Measurements from ENCODE around the gene USP17L29. TPM values are rescaled to one million over a fixed set of nuclear protein-coding genes. Genes with fewer than 3 reads are reported as not detected.
"Not testable (repeated sequence)": the region's sequence is repeated elsewhere in the genome, so short reads cannot be mapped to it uniquely, and the experiment has no call there.

Gene USP17L29, protein sequence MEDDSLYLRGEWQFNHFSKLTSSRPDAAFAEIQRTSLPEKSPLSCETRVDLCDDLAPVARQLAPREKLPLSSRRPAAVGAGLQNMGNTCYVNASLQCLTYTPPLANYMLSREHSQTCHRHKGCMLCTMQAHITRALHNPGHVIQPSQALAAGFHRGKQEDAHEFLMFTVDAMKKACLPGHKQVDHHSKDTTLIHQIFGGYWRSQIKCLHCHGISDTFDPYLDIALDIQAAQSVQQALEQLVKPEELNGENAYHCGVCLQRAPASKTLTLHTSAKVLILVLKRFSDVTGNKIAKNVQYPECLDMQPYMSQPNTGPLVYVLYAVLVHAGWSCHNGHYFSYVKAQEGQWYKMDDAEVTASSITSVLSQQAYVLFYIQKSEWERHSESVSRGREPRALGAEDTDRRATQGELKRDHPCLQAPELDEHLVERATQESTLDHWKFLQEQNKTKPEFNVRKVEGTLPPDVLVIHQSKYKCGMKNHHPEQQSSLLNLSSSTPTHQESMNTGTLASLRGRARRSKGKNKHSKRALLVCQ
- not detected for total RNA-seq

DNA sequence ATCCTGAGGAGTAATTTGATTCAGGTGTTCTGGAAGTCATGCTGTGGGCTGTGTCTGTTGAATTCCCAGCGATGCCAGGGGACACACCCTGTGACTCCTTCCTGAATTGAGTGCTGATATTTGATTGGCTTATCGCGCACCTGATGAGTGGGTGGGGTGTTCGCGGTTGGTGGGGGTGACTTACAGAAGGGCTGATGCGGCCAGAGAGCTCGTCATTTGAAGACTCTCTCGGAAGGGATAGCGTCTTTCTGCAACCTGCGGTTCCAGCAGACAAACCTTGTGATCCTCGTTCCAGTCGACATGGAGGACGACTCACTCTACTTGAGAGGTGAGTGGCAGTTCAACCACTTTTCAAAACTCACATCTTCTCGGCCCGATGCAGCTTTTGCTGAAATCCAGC lies at the start of gene USP17L29:
Gene USP17L29, plus strand, starts transcription at position 301 of the 400 bp plus-strand sequence. Its CDS starts 0 bp downstream, at position 301.
- H3K9me3 Mint-ChIP-seq; H3K4me1 Mint-ChIP-seq (ENCODE audit: low read depth); H3K27me3 Mint-ChIP-seq; H3K36me3 Mint-ChIP-seq (ENCODE audit: low read depth); H3K27ac Mint-ChIP-seq; ATAC-seq; DNase-seq; H3K4me3 Mint-ChIP-seq; POLR2A ChIA-PET; CTCF ChIA-PET; intact Hi-C loops (cut with micrococcal nuclease): not testable (repeated sequence)

DNA sequence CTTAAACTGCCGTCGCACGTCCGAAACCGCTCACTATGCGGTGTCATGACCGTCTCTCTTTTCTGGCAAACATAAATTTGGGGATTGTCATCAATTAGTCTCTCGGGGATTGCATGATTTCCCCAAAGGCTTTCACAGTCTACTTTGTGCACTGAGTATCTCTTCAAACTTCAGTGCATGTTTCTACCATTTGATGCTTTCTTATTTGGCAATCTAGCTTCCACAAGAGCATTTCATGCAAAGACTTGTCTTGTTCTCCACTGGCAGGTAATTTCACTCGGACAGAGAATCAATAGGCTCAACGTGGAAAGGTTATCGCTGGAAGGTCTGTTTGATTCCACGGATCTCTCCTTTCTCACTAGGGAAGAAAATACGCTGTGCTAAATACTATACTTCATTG lies 29.2 kb upstream of the USP17L29 start:
- POLR2A ChIA-PET, result not testable (repeated sequence)

DNA sequence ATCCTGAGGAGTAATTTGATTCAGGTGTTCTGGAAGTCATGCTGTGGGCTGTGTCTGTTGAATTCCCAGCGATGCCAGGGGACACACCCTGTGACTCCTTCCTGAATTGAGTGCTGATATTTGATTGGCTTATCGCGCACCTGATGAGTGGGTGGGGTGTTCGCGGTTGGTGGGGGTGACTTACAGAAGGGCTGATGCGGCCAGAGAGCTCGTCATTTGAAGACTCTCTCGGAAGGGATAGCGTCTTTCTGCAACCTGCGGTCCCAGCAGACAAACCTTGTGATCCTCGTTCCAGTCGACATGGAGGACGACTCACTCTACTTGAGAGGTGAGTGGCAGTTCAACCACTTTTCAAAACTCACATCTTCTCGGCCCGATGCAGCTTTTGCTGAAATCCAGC lies 28.6 kb upstream of the USP17L29 start, which contains the start of gene USP17L24:
Gene USP17L24, plus strand, starts transcription at position 301 of the 400 bp plus-strand sequence. Its CDS starts 0 bp downstream, at position 301.
- H3K4me1 Mint-ChIP-seq (ENCODE audit: low read depth); ATAC-seq; CTCF ChIA-PET; H3K36me3 Mint-ChIP-seq (ENCODE audit: low read depth); H3K27ac Mint-ChIP-seq; H3K27me3 Mint-ChIP-seq; H3K9me3 Mint-ChIP-seq; intact Hi-C loops (cut with micrococcal nuclease); H3K4me3 Mint-ChIP-seq; POLR2A ChIA-PET; DNase-seq: not testable (repeated sequence)

More for the DNA sequence above, 29.2 kb upstream of the USP17L29 start:
- H3K36me3 Mint-ChIP-seq (ENCODE audit: low read depth); H3K4me3 Mint-ChIP-seq; H3K27ac Mint-ChIP-seq; H3K27me3 Mint-ChIP-seq; ATAC-seq; CTCF ChIA-PET; H3K9me3 Mint-ChIP-seq; intact Hi-C loops (cut with micrococcal nuclease); DNase-seq; H3K4me1 Mint-ChIP-seq (ENCODE audit: low read depth): not testable (repeated sequence)

DNA sequence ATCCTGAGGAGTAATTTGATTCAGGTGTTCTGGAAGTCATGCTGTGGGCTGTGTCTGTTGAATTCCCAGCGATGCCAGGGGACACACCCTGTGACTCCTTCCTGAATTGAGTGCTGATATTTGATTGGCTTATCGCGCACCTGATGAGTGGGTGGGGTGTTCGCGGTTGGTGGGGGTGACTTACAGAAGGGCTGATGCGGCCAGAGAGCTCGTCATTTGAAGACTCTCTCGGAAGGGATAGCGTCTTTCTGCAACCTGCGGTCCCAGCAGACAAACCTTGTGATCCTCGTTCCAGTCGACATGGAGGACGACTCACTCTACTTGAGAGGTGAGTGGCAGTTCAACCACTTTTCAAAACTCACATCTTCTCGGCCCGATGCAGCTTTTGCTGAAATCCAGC lies 23.8 kb upstream of the USP17L29 start, which contains the start of gene USP17L25:
Gene USP17L25, plus strand, starts transcription at position 301 of the 400 bp plus-strand sequence. Its CDS starts 0 bp downstream, at position 301.
- H3K4me3 Mint-ChIP-seq; intact Hi-C loops (cut with micrococcal nuclease); H3K27ac Mint-ChIP-seq; POLR2A ChIA-PET; H3K4me1 Mint-ChIP-seq (ENCODE audit: low read depth); CTCF ChIA-PET; DNase-seq; H3K9me3 Mint-ChIP-seq; ATAC-seq; H3K36me3 Mint-ChIP-seq (ENCODE audit: low read depth); H3K27me3 Mint-ChIP-seq: not testable (repeated sequence)

DNA sequence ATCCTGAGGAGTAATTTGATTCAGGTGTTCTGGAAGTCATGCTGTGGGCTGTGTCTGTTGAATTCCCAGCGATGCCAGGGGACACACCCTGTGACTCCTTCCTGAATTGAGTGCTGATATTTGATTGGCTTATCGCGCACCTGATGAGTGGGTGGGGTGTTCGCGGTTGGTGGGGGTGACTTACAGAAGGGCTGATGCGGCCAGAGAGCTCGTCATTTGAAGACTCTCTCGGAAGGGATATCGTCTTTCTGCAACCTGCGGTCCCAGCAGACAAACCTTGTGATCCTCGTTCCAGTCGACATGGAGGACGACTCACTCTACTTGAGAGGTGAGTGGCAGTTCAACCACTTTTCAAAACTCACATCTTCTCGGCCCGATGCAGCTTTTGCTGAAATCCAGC lies 19.1 kb upstream of the USP17L29 start, which contains the start of gene USP17L26:
Gene USP17L26, plus strand, starts transcription at position 301 of the 400 bp plus-strand sequence. Its CDS starts 0 bp downstream, at position 301.
- CTCF ChIA-PET; ATAC-seq; DNase-seq; H3K36me3 Mint-ChIP-seq (ENCODE audit: low read depth); POLR2A ChIA-PET; intact Hi-C loops (cut with micrococcal nuclease); H3K27me3 Mint-ChIP-seq; H3K4me3 Mint-ChIP-seq; H3K9me3 Mint-ChIP-seq; H3K4me1 Mint-ChIP-seq (ENCODE audit: low read depth); H3K27ac Mint-ChIP-seq: not testable (repeated sequence)

DNA sequence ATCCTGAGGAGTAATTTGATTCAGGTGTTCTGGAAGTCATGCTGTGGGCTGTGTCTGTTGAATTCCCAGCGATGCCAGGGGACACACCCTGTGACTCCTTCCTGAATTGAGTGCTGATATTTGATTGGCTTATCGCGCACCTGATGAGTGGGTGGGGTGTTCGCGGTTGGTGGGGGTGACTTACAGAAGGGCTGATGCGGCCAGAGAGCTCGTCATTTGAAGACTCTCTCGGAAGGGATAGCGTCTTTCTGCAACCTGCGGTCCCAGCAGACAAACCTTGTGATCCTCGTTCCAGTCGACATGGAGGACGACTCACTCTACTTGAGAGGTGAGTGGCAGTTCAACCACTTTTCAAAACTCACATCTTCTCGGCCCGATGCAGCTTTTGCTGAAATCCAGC lies 14.3 kb upstream of the USP17L29 start, which contains the start of gene USP17L5:
Gene USP17L5, plus strand, starts transcription at position 301 of the 400 bp plus-strand sequence. Its CDS starts 0 bp downstream, at position 301.
- H3K27ac Mint-ChIP-seq; ATAC-seq; CTCF ChIA-PET; H3K4me1 Mint-ChIP-seq (ENCODE audit: low read depth); POLR2A ChIA-PET; H3K36me3 Mint-ChIP-seq (ENCODE audit: low read depth); H3K4me3 Mint-ChIP-seq; H3K27me3 Mint-ChIP-seq; H3K9me3 Mint-ChIP-seq; DNase-seq; intact Hi-C loops (cut with micrococcal nuclease): not testable (repeated sequence)

DNA sequence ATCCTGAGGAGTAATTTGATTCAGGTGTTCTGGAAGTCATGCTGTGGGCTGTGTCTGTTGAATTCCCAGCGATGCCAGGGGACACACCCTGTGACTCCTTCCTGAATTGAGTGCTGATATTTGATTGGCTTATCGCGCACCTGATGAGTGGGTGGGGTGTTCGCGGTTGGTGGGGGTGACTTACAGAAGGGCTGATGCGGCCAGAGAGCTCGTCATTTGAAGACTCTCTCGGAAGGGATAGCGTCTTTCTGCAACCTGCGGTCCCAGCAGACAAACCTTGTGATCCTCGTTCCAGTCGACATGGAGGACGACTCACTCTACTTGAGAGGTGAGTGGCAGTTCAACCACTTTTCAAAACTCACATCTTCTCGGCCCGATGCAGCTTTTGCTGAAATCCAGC lies 9.6 kb upstream of the USP17L29 start, which contains the start of gene USP17L27:
Gene USP17L27, plus strand, starts transcription at position 301 of the 400 bp plus-strand sequence. Its CDS starts 0 bp downstream, at position 301.
- POLR2A ChIA-PET; H3K4me1 Mint-ChIP-seq (ENCODE audit: low read depth); ATAC-seq; H3K36me3 Mint-ChIP-seq (ENCODE audit: low read depth); H3K27ac Mint-ChIP-seq; H3K4me3 Mint-ChIP-seq; DNase-seq; H3K27me3 Mint-ChIP-seq; H3K9me3 Mint-ChIP-seq; CTCF ChIA-PET; intact Hi-C loops (cut with micrococcal nuclease): not testable (repeated sequence)

DNA sequence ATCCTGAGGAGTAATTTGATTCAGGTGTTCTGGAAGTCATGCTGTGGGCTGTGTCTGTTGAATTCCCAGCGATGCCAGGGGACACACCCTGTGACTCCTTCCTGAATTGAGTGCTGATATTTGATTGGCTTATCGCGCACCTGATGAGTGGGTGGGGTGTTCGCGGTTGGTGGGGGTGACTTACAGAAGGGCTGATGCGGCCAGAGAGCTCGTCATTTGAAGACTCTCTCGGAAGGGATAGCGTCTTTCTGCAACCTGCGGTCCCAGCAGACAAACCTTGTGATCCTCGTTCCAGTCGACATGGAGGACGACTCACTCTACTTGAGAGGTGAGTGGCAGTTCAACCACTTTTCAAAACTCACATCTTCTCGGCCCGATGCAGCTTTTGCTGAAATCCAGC lies 4.8 kb upstream of the USP17L29 start, which contains the start of gene USP17L28:
Gene USP17L28, plus strand, starts transcription at position 301 of the 400 bp plus-strand sequence. Its CDS starts 0 bp downstream, at position 301.
- intact Hi-C loops (cut with micrococcal nuclease), result not testable (repeated sequence)

DNA sequence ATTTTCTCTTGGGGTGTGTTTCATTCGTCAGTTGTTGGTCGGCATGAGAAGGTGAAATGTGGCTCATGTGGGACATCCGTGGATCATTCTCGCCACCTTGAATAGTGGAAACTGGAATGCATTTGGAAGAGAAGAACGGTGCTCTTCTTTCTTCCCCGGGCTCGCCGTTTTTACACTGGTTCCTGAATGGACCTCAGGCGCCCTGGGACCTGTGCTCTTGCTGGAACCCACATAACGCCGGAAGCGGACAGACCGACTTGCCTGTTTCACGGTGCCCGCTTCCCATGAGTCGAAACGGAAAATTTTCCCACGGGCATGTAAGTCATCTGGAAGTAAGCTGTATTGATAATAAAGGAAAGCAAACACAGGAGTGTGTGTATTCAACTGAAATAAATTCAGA lies 2.6 kb upstream of the USP17L29 start:
- intact Hi-C loops (cut with micrococcal nuclease); H3K27ac Mint-ChIP-seq; POLR2A ChIA-PET: not testable (repeated sequence)

More for the DNA sequence above, 4.8 kb upstream of the USP17L29 start, which contains the start of gene USP17L28:
- POLR2A ChIA-PET; CTCF ChIA-PET; H3K9me3 Mint-ChIP-seq; H3K4me1 Mint-ChIP-seq (ENCODE audit: low read depth); H3K27me3 Mint-ChIP-seq; ATAC-seq; H3K36me3 Mint-ChIP-seq (ENCODE audit: low read depth); DNase-seq; H3K27ac Mint-ChIP-seq; H3K4me3 Mint-ChIP-seq: not testable (repeated sequence)

DNA sequence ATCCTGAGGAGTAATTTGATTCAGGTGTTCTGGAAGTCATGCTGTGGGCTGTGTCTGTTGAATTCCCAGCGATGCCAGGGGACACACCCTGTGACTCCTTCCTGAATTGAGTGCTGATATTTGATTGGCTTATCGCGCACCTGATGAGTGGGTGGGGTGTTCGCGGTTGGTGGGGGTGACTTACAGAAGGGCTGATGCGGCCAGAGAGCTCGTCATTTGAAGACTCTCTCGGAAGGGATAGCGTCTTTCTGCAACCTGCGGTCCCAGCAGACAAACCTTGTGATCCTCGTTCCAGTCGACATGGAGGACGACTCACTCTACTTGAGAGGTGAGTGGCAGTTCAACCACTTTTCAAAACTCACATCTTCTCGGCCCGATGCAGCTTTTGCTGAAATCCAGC lies 9.4 kb downstream of the USP17L29 start, which contains the start of gene USP17L30:
Gene USP17L30, plus strand, starts transcription at position 301 of the 400 bp plus-strand sequence. Its CDS starts 0 bp downstream, at position 301.
- POLR2A ChIA-PET; DNase-seq; H3K9me3 Mint-ChIP-seq; H3K4me3 Mint-ChIP-seq; ATAC-seq; CTCF ChIA-PET; H3K27ac Mint-ChIP-seq; H3K36me3 Mint-ChIP-seq (ENCODE audit: low read depth); intact Hi-C loops (cut with micrococcal nuclease); H3K27me3 Mint-ChIP-seq; H3K4me1 Mint-ChIP-seq (ENCODE audit: low read depth): not testable (repeated sequence)

More for the DNA sequence above, 2.6 kb upstream of the USP17L29 start:
- H3K4me3 Mint-ChIP-seq; CTCF ChIA-PET; H3K27me3 Mint-ChIP-seq; H3K4me1 Mint-ChIP-seq (ENCODE audit: low read depth); H3K9me3 Mint-ChIP-seq; DNase-seq; ATAC-seq; H3K36me3 Mint-ChIP-seq (ENCODE audit: low read depth): not testable (repeated sequence)

DNA sequence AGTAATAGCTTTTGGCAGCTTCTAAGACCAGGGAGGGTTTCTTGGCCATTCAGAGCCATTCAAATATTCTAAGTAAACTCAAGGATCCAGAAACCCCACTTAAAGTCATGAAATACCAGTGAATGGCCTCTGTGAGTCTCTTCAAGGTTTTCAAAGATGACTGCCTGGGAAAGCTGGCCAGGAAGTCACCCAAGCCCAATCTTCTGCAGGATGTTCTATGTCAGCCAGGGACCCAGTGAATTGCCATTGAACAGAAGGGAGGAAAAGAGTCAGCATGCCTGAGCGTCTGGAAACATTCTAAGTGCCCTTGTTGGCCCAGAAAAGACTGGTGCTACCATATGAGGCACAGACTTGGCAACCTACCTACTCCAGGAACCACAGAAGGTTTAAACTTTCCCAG lies 26.4 kb downstream of the USP17L29 start:
- ChIA-PET CTCF (interaction anchor here (1.4 kb wide), 1 partner anchor 379 kb away, joined by 4 read pairs; no protein-coding TSS in a partner anchor), POLR2A (interaction anchor here (0.6 kb wide), 1 partner anchor 276 kb away, joined by 3 read pairs; no protein-coding TSS in a partner anchor)
- H3K36me3 Mint-ChIP-seq (ENCODE audit: low read depth); H3K27ac Mint-ChIP-seq; ATAC-seq; H3K4me3 Mint-ChIP-seq; DNase-seq; H3K4me1 Mint-ChIP-seq (ENCODE audit: low read depth); intact Hi-C loops (cut with micrococcal nuclease); H3K9me3 Mint-ChIP-seq; H3K27me3 Mint-ChIP-seq: not testable (repeated sequence)

Data from activated CD8-positive, alpha-beta T cell treated with anti-CD3 and anti-CD28 coated beads for 36 hours (primary cell).